Fibroblast of gingiva (primary cell): ENCODE data around the gene CDX1.

Experiments
- DNase-seq: peaks from one replicate; pipeline ENCODE4 v3.0.0-alpha.2; 2011; ENCODE audit warnings: low read depth

Gene CDX1

DNA sequence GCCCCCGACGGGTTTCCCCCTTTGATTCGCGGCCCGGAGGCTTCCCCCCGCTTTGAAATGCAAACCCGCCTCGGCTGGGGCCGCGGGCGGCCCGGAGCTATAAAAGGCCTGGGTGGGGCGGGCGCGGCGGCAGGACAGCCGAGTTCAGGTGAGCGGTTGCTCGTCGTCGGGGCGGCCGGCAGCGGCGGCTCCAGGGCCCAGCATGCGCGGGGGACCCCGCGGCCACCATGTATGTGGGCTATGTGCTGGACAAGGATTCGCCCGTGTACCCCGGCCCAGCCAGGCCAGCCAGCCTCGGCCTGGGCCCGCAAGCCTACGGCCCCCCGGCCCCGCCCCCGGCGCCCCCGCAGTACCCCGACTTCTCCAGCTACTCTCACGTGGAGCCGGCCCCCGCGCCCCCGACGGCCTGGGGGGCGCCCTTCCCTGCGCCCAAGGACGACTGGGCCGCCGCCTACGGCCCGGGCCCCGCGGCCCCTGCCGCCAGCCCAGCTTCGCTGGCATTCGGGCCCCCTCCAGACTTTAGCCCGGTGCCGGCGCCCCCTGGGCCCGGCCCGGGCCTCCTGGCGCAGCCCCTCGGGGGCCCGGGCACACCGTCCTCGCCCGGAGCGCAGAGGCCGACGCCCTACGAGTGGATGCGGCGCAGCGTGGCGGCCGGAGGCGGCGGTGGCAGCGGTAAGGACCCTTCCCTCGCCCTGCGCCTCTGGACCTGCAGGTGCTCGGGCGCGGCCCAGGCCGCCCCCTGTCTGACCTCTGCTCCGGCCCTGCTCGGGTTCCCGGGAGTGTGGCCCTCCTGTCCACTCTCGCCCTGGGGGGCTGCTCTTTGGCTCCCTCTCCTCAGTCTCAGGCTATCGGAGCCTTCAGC is at the start of gene CDX1:
TSS of gene CDX1 (plus strand) at position 129 of the 862 bp plus-strand sequence. CDS start at position 228, 99 bp downstream.
- no peak for DNase-seq

DNA sequence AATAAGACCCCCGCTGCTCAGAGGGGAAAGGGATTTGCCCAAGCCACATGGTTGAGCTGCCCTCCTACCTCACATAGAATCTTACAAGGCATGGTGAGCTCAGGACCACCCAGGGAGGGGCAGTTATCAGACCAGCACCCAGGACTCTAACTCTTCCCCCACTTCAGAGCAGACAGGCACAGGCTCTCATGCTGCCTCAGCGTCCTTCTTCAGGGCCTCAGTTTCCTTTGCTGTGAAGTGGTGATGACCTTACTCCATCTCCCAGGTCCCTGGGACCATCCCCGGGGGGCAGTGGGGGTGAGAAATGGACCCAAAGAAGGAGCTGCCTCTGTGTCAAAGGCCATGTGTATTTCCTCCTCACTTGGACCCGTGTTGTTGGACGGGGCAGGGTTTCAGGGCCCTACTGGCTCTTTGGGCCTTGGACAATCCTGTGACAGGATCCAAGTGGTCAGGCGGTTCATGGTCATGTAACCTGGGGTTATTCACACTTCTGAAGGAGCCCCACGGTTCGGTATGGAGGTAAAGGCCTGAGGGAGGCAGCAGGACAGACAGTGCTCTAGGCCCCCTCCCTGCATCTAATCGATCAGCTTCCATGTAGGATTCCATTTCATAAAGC is 48.5 kb upstream of the CDX1 start:
- DNase-seq: no peak

DNA sequence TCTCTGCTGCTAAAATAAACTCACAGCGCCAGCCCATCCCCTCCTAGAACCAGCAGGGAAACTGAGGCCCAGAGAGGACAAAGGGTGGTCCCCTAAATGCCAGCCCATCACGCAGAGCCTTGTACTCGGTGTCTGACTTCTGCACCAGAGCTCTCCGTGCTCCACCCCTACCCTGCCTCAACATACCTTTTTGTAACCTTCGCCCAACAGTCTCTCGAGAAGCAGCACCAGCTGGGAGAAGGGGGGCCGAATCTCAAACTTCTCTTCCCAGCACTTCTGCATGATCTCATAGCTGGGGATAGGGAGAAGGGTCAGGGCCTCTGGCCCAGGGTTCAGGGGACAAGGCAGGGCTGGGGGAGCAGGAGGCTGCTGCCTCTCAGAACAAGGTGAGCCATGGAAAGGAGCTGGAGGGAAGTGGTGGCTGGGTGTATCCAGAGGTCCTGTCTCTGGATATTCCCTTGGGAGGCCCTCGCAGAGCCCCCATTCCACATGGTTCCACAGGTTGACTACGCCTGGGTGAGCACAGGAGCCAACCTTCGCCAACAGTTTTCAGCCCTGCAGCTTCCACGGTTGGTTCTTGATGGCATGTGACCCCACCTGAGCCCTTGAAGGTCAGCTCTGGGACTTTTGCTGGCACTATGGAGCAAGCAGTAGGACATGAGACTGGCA is 47.9 kb upstream of the CDX1 start:
- DNase-seq: no peak

DNA sequence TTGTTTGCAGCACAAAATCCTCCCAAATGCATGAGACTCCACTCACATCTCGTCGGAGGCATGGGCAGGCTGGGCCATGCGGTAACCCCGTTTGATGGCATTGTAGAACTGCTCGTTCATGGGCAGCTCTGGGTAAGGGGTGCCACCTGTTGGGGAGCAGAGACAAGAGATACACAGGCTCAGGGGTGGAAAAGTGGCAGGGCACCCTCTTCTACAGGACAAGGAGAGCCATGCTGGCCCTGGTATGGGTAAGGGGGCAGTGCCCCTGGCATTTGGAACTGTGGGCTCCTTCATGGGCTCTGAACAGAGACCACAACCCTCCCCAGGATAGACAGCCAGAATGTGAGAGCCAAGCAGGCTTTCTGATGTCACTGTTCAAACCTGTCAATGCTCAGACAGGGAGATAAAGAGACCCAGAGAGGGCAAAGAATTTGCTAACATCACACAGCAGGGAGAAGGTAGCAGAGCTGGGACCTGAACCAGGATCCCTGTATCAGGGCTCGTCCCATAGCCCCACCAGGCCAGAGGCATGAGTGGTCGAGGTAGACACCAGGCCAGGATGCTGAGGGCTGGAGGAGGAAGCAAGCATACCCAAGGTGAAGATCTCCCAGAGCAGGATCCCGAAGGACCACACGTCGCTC is 47.0 kb upstream of the CDX1 start:
- no peak for DNase-seq

DNA sequence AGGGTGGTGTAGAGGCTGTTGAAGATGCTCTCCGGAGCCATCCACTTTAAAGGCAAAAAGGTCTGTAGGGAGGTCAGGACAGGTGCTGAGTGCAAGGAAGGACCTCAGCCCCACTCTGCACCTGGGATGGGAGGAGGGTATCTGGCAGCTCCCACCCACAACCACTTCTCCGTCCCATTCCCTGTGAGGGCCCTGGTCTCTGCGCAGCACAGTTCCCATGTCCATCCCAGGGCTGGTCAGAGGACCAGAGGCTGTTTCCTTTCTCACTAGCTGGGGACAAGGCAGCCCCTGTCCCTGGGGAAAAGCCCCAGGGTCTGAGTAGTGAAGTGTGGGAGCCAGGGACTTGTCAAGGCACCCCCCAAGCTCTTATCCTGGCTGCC is 46.5 kb upstream of the CDX1 start:
- DNase-seq: no peak

DNA sequence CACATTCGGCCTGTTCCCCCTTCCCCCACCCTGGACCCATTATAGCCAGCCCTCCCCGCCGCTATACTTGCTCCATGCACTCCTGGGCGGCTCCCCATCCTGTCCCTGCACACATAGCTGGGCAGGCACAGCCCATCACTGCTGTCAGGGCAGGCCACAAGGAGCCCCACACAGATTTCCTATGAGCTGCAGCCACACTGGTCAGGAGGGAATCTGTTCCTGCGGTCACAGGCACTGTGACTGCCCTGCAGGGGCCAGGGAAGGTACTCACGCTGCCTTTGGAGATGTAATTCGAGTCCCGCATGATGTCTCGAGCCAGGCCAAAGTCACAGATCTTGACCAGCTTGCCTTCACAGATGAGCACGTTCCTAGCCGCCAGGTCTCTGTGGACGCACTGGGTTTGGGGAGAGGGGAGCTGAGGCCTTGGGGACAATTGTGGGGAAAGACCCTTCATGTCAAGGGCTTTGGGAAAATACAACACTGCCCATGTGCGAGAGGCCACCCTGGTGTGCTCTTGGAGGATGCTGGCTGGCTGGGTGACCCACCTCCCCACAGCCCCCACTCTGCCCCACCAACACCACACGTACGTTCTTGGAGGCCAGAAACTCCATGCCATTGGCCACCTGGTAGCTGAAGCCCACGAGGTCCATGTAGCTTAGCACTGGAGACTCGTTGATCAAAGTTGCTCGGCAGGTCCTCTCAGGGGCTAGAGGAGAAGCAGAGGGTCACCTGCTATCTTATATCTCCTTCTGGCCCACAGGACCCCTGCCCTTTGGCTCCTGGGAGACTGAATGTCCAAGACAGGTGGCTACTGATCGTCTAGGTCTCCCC is 45.7 kb upstream of the CDX1 start:
- DNase-seq: no peak

DNA sequence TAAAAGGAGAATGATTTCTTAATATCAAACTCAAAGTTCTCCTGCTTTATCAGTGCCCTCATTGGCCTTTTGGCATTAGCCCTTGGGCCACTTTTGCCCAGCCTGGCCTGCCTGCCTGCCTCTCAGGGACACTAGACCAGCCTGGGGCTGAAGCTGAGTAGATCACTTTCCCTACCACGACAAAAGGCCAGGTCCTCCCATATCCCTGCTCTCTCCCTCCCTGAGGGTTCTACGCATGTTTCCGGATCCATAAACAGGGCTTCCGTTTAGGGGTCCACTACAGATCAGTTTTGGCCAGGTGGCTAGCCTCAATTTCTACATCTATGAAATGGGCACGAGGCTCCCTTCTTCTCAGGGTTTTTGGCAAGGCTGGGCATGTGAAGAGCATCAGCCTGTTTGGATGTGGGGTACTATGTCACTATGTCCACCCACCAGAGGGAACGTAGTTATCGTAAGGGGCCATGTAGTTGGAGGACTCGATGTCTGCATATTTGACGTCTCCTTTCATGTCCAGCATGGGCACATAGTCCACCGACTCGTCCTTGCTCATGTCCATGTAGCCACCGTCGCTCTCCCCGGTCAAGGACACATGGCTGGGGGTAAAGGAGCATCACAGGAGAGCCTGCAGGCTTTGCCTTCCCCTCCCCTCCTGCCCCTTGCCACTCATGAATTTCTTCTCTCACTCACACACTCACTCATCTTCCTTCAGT is 45.0 kb upstream of the CDX1 start:
- no peak for DNase-seq

DNA sequence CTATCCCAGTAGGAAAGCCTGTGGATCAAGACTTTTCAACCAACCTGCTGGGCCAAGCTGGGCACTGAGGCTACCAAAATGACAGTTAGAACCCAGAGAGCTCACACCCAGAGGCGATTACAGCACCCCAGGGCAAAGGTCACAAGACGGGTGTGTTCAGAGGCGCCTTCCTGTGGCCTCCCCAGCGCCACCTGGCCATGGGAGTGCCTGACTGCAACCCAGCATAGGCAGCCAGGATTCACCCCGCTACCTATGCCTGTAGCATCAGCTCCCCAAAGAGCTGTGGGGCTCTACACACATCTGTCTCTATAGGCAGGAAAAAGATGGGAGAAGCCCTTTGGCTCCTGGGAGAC is 44.4 kb upstream of the CDX1 start:
- no peak for DNase-seq

DNA sequence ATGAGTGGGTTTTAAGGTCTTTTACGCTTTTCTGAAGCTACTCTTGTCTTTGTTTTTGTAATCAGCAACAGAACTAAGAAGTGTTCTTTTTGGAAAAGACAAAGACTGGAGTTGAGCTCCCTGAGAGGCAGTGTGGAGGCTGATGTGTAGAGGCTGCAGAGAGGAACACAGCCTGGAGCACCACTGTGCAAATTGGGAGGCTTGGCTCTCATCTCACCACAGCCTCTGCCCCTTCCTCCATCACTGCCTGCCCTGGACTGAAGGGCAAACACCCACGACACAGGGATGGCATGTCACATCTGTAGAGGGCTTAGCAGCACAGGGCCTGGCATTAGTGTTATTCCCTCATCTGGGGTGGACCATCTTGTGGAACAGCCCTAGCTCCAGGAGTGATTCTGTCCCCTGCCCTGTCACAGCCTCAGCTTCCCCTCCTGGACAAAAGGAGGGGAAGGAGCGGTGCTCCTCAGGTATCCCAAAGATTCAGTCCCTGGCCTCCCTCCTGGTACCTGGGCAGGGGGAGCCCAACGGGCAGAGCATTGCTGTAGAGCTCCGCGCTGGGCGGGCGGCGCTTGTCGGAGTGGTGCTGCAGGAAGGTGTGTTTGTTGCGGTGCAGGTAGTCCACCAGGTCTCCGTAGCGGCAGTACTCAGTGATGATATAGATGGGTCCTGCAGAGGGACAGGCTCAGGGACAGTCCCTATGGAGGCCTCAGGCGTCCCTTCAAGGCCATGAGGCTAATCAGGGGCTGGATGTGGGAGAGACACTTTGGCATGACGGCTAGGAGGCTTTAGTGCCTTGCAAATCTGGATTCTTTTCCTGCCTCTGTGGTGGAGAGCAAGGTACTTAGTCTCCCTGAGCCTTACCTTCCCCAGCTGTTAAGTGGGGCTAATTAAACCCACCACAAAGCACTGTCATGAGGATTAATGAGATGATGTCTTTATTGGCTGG is 43.8 kb upstream of the CDX1 start:
- no peak for DNase-seq

DNA sequence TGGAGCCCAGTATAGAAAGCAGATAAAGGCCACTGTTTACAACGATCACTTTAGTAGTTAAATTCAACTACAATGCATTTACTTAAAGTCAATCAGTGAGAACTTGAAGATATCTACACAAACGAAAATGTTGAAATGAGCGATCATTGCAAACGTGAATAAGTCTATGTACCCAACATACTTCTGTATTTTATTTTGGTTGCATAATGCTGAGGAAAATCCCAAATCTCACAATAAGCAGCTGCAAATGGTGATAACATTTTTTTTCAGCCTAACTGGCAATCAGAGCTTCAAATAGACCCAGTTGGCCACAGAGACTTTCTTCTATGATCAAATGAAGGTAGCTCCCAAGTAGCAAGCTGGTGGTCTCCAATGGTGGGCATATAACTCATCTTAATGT is 43.0 kb upstream of the CDX1 start:
- DNase-seq: no peak

DNA sequence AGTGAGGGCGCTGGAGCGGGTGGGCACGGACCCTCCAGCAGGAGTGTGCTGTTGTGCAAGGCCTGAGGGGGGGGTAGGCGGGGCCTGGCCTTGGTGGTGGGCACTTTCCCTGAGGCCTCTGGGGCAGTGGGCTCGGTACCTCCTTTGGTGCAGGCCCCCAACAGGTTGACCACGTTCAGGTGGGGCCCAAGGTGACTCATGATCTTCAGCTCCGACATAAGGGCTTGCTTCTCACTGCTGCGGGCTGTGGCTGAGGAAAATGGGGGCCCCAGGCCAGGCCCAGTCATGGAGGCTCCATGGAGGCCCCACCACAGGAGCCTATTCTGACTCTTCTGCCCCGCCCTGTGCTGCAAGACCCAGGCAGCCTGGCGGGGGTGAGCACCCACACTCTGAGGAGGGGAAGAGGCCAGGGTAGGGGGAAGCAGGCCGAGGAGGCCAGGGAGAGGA is 42.4 kb upstream of the CDX1 start:
- no peak for DNase-seq

DNA sequence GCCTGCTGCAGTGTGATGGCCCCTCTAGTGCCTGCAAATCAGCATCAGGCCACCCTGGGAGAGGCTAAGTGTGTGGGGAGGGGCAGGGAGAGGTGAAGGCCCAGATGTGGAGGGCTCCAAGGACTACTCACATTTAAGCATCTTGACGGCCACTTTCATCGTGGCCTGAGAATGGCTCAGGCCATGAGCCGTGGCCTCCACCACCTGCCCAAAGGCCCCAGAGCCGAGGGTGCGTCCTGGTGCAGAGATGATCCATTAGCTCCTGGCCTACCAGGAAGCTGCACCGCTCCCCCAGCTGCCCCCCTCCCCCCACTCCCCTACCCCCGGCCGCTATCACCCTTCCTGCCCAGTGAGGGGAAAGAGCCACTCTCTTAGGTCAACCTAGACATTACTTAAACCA is 42.0 kb upstream of the CDX1 start:
- DNase-seq: no peak

DNA sequence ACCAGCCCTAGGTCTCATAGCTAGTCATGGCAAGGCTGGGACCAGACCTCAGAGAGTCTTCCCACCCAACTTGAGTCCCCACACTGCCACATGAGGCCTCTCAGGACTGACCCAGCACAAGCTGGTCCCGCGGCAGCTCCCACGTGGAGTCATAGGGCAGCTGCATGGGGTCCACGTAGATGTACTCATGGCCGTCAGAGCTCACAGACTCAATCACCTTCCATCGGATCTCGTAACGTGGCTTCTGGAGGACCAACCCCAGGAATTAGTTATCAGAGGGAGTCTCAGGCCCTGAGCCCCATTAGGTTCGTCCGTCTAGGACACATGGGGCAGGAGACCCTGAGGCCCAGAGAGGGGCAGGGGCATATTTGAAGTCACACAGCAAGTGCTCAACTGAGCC is 41.2 kb upstream of the CDX1 start:
- no peak for DNase-seq

DNA sequence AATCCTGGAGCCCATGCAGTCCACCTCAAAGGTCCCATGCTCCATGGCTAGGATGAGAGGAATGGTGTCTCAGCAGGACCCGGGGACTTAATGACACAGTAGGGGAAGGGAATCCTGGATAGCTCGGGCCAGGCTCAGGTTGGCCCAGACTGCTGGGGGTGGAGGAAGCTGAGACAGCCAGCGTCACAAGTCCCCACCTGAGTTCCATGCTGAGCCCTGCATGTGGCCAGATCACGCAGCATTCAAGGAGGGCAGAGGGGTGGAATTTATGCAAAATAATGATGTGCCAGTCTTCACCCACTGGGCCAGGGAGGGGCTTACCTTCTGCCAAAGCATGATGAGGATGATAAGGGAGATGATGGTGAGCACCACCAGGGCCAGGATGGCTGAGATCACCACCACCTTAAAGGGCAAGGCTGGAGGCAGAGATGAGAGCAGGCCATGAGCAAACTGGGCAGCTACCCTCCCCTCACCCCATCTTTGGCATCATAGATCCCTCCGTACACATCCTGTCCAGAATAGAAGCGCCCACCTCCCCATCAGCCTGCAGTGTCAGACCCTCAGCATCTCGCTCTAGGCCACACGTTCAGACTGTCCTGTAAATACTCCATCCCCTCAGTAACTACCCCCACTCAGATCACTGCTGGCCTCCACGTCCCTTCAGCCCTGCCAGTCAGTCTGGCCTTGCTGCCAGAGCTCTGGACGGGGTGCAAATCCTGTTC is 40.2 kb upstream of the CDX1 start:
- DNase-seq: no peak

DNA sequence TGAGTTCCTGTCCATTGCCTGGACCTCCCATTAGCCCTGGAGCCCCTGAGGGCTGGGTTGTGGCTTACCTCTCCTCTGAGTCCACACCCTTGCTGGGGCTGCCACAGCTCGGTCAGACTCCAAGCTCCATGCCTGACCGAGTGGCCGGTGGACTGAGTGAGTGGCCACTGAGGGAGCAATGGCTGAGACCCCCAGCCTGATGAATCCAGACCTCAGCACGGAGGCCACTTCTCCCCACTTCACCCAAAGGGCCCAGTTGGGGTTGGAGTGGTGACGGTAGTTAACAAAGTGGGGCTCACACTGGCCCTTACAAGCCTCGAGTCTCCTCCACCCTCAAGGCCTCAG is 39.7 kb upstream of the CDX1 start:
- no peak for DNase-seq

DNA sequence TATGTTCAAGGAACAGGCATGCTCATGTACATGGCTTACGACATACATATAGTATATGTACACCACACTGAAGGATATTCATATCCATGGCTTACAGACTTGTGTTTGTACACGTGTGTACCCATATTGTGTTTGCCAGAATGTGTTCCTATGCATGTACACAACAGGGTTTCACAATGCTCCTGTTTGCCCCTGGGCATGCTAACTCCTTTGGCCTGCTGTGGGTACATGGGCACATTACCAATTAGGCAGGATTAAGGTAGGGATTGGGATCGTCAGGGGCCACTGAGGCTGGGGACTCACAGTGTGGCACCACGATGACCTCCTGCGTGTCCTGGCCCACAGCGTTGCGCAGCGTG is 37.1 kb upstream of the CDX1 start:
- no peak for DNase-seq

DNA sequence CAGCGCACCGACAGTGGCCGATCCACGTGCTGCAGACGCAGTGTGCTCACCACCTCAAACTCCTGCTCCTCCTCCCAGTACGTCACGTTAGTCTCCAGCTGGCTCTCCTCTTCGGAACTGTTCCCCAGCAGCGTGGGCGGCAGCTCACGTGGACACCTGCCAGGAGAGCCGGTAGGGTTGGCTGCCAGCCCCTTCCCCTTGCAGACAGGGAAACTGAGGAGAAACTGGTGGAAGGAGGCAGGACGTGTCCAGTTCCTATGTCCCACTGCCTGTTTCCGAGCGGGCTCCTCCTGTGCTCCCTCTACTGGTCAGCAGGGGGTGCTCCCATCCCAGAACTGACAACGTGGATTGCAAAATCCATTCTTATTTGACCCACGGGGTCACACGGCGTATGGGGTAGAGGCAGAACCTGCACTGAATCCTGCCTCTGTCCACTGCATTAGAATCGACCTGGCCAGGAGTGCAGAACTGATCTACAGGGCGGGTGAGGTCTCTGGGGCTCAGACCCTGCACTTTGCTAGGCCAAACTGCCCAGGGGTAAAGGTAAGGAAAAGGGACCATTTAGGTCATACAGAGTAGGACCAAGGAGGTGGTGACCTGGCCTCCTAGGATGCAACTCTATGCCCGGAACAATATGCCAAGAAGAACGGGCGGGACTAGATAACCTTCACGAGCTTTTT is 36.6 kb upstream of the CDX1 start:
- DNase-seq: peak; percentile 72

DNA sequence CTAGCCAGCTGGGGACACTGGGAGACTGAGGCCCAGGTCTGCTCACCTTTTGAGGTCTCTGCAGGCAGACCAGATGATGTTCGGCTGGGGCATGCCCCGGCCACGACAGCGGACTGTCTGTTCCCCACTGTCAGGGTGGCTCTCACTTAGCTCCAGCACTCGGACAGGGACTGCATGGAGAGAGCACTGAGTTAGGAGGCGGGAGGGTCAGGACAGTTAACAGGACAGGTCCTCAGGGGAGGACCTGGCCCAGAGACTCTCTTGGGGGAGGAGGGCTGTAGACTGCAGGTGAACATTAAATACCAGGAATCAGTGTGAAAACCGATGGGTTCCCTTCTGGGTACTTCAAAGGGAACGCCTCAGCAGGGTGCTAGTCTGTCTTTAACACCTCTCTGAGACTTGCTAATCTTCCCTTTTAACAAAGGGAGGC is 36.1 kb upstream of the CDX1 start:
- no peak for DNase-seq

DNA sequence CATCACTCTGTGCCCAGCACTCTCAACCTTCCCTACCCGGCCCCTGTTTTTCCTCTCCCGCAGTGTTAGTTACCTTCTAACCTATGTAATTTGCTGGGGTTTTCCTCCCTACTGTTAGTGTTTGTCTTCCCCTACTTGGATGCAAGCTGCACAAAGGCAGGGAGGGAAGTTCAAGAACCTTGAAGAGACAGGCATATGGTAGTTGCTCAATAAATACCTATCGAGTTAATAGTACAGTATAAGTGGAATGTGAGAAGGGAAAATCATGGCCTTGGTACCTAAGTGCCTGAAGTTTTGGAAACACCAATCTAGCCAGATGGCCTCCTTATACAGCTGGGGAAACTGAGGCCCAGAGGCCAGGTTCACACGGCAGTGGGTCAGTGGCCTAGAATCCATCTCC is 35.1 kb upstream of the CDX1 start:
- no peak for DNase-seq
